Type B pancreatic cell (in vitro differentiated cells): Measurements from ENCODE around the gene EDIL3. TPM values are rescaled to one million over a fixed set of nuclear protein-coding genes. Genes with fewer than 3 reads are reported as not detected.
"Not testable (repeated sequence)": the region's sequence is repeated elsewhere in the genome, so short reads cannot be mapped to it uniquely, and the experiment has no call there.

Experiments used
- DNase-seq: peaks from one replicate; pipeline ENCODE4 v3.0.0; 2021; ENCODE audit warnings: mixed read lengths; ENCODE audit not compliant: unreplicated experiment; ENCODE audit errors: extremely low spot score
- H3K27ac Mint-ChIP-seq: 2 replicates; pipeline ENCODE4 v1.8.0; 2021; ENCODE audit warnings: mild to moderate bottlenecking, mixed read lengths
- H3K27me3 Mint-ChIP-seq: 2 replicates; pipeline ENCODE4 v1.8.0; 2021; ENCODE audit warnings: mixed read lengths
- H3K36me3 Mint-ChIP-seq: 2 replicates; pipeline ENCODE4 v1.8.0; 2021; ENCODE audit warnings: mixed read lengths
- H3K4me1 Mint-ChIP-seq: one replicate; pipeline ENCODE4 v1.8.0; 2021; ENCODE audit warnings: mixed read lengths; ENCODE audit not compliant: unreplicated experiment
- H3K4me3 Mint-ChIP-seq: 2 replicates; pipeline ENCODE4 v1.8.0; 2021; ENCODE audit warnings: mild to moderate bottlenecking, mixed read lengths
- H3K9me3 Mint-ChIP-seq: 2 replicates; pipeline ENCODE4 v1.8.0; 2021; ENCODE audit warnings: mixed read lengths
- CTCF ChIP-seq: fragments of 200-600 bp; sonication (generic); conservative IDR thresholded peaks from 2 replicates; pipeline ENCODE4 v1.5.0; 2021; ENCODE audit warnings: antibody characterized with exemption, mild to moderate bottlenecking
- total RNA-seq: library from RNA; stranded (reverse); gene quantifications from 2 replicates; pipeline ENCODE4 v1.2.1, GENCODE V29; 2021; ENCODE audit warnings: low replicate concordance

The EDIL3 gene
- total RNA-seq, 1 donor from 2014 or later: 19.1 TPM

- Mint-ChIP-seq H3K36me3 (no peaks in the 10 kb centered on the region), H3K27me3 (no peaks in the 10 kb centered on the region), H3K27ac (no peak overlapping the region), H3K4me1 (no peaks in the 10 kb centered on the region), H3K9me3 (no peaks in the 10 kb centered on the region), H3K4me3 (no peak overlapping the region)
- no peak for TF ChIP-seq CTCF
- no peak for DNase-seq
Measured at GRCh38 chr5:84344788-84345187, 39.9 kb downstream of the EDIL3 start.

- H3K4me3 Mint-ChIP-seq: no peak overlapping the region
- H3K27ac Mint-ChIP-seq: no peak overlapping the region
- no peak for TF ChIP-seq CTCF
- H3K36me3 Mint-ChIP-seq: no peaks in the 10 kb centered on the region
- H3K27me3 Mint-ChIP-seq: no peaks in the 10 kb centered on the region
- DNase-seq: no peak
- no peaks in the 10 kb centered on the region for H3K9me3 Mint-ChIP-seq
- no peaks in the 10 kb centered on the region for H3K4me1 Mint-ChIP-seq
Measured at GRCh38 chr5:84343171-84343570, 41.5 kb downstream of the EDIL3 start.

GRCh38 chr5:84332106-84332505 lies 52.6 kb downstream of the EDIL3 start:
- Mint-ChIP-seq H3K4me1 (peaks cover 4% of the 10 kb centered on the region), H3K9me3 (peaks cover 6% of the 10 kb centered on the region), H3K4me3 (no peak overlapping the region), H3K27ac (no peak overlapping the region), H3K27me3 (no peaks in the 10 kb centered on the region), H3K36me3 (no peaks in the 10 kb centered on the region)
- TF ChIP-seq CTCF: no peak
- no peak for DNase-seq

- Mint-ChIP-seq H3K27ac (no peak overlapping the region), H3K36me3 (no peaks in the 10 kb centered on the region), H3K4me3 (no peak overlapping the region), H3K27me3 (no peaks in the 10 kb centered on the region), H3K9me3 (no peaks in the 10 kb centered on the region), H3K4me1 (no peaks in the 10 kb centered on the region)
- no peak for TF ChIP-seq CTCF
- DNase-seq: no peak
Measured at GRCh38 chr5:84327591-84327990, 57.1 kb downstream of the EDIL3 start.

- Mint-ChIP-seq H3K36me3 (no peaks in the 10 kb centered on the region), H3K4me3 (no peak overlapping the region), H3K4me1 (no peaks in the 10 kb centered on the region), H3K27me3 (no peaks in the 10 kb centered on the region), H3K27ac (no peak overlapping the region), H3K9me3 (no peaks in the 10 kb centered on the region)
- no peak for DNase-seq
- no peak for TF ChIP-seq CTCF
Measured at GRCh38 chr5:84322646-84323045, 62.0 kb downstream of the EDIL3 start.

GRCh38 chr5:84317826-84318225 lies 66.9 kb downstream of the EDIL3 start:
- H3K4me3 Mint-ChIP-seq, DNase-seq, H3K9me3 Mint-ChIP-seq, H3K27me3 Mint-ChIP-seq, H3K27ac Mint-ChIP-seq, H3K36me3 Mint-ChIP-seq, H3K4me1 Mint-ChIP-seq: not testable (repeated sequence)

GRCh38 chr5:84312280-84312679 lies 72.4 kb downstream of the EDIL3 start:
- H3K9me3 Mint-ChIP-seq, H3K4me1 Mint-ChIP-seq: not testable (repeated sequence)

GRCh38 chr5:84309850-84310249 lies 74.8 kb downstream of the EDIL3 start:
- not testable (repeated sequence) for H3K27me3 Mint-ChIP-seq, DNase-seq, H3K9me3 Mint-ChIP-seq, H3K4me1 Mint-ChIP-seq, H3K27ac Mint-ChIP-seq, H3K4me3 Mint-ChIP-seq, H3K36me3 Mint-ChIP-seq

More at GRCh38 chr5:84312280-84312679, 72.4 kb downstream of the EDIL3 start:
- H3K27ac Mint-ChIP-seq, H3K36me3 Mint-ChIP-seq, H3K27me3 Mint-ChIP-seq, DNase-seq, H3K4me3 Mint-ChIP-seq: not testable (repeated sequence)
